ENCODE measurements around the gene SUSD6.

SUSD6 gene

GRCh38 chr14:69620981-69621380, 9.6 kb downstream of the SUSD6 start:
- H3K36me3 ChIP-seq (replicated peaks; ENCODE audit: insufficient read depth, low read length) = no peaks in the 10 kb centered on the region
- no peaks in the 10 kb centered on the region for H3K27me3 ChIP-seq (replicated peaks; ENCODE audit: insufficient read depth, low read length)
- peaks cover 27% of the 10 kb centered on the region for H3K4me1 ChIP-seq (ENCODE audit: low read length)
- no peak overlapping the region for H3K4me2 ChIP-seq (ENCODE audit: low read depth, low read length)
- TF ChIP-seq CTCF (IDR thresholded peaks at IDR 0.05; ENCODE audit: low read length) (no peak), EZH2phosphoT487 (IDR thresholded peaks at IDR 0.05; ENCODE audit: low read length) (no peak), EZH2 (optimal IDR thresholded peaks at IDR 0.05; ENCODE audit: low read depth, low read length) (no peak)
- H3K27ac ChIP-seq (ENCODE audit: low read length) = no peak overlapping the region
- peaks cover 12% of the 10 kb centered on the region; the same call in 1 of the 2 replicates for H3F3A ChIP-seq (ENCODE audit: insufficient read depth, low read length)
- no peak for DNase-seq
- no peak overlapping the region for H3K9ac ChIP-seq (ENCODE audit: low read length)
- no peak overlapping the region for H2AFZ ChIP-seq (ENCODE audit: low read length)
- no peaks in the 10 kb centered on the region for H4K20me1 ChIP-seq (ENCODE audit: insufficient read depth, low read length)
- H3K9me3 ChIP-seq (replicated peaks; ENCODE audit: insufficient read depth, low read length) = no peaks in the 10 kb centered on the region
- no peaks in the 10 kb centered on the region for H3K9me2 ChIP-seq (replicated peaks; ENCODE audit: insufficient read depth, low read length)
- peaks cover 100% of the 10 kb centered on the region for H3K79me2 ChIP-seq (ENCODE audit: low read length)
- no peak overlapping the region for H3K4me3 ChIP-seq (ENCODE audit: low read length)

DNA sequence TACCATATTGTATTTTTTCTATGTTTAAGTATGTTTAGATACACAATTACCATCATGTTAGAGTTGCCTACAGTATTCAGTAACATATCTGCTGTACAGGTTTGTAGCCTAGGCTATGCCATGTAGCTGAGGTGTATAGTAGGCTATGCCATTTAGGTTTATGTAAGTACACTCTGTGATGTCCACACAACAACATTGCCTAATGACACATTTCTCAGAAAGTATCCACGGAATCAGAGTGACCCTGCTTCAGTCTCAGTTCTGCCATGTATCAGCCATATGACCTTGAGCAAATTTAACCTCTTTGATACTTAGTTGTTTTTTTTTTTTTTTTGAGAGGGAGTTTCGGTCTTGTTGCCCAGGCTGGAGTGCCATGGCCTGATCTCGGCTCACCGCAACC, 12.7 kb downstream of the SUSD6 start:
- Histone ChIP-seq H3K79me2 (ENCODE audit: low read length) (peaks cover 99% of the 10 kb centered on the region), H3K9ac (ENCODE audit: low read length) (no peak overlapping the region), H3K4me3 (ENCODE audit: low read length) (no peak overlapping the region), H4K20me1 (ENCODE audit: insufficient read depth, low read length) (no peaks in the 10 kb centered on the region), H3K27ac (ENCODE audit: low read length) (no peak overlapping the region), H3K4me2 (ENCODE audit: low read depth, low read length) (no peak overlapping the region), H3F3A (ENCODE audit: insufficient read depth, low read length) (0 out of 2 replicates have a peak, but pooled peaks cover 2% of the 10 kb centered on the region), H3K4me1 (ENCODE audit: low read length) (peaks cover 8% of the 10 kb centered on the region), H3K9me2 (replicated peaks; ENCODE audit: insufficient read depth, low read length) (no peaks in the 10 kb centered on the region), H3K9me3 (replicated peaks; ENCODE audit: insufficient read depth, low read length) (no peaks in the 10 kb centered on the region), H3K36me3 (replicated peaks; ENCODE audit: insufficient read depth, low read length) (no peaks in the 10 kb centered on the region), H3K27me3 (replicated peaks; ENCODE audit: insufficient read depth, low read length) (no peaks in the 10 kb centered on the region), H2AFZ (ENCODE audit: low read length) (no peak overlapping the region)
- TF ChIP-seq EZH2 (optimal IDR thresholded peaks at IDR 0.05; ENCODE audit: low read depth, low read length) = no peak
- no peak for TF ChIP-seq CTCF (IDR thresholded peaks at IDR 0.05; ENCODE audit: low read length)
- no peak for TF ChIP-seq EZH2phosphoT487 (IDR thresholded peaks at IDR 0.05; ENCODE audit: low read length)
- no peak for DNase-seq

- Histone ChIP-seq H3K27ac (ENCODE audit: low read length) (peak overlapping the region; percentile 50; the same call in 1 of the 2 replicates), H3K79me2 (ENCODE audit: low read length) (peaks cover 99% of the 10 kb centered on the region), H3K9ac (ENCODE audit: low read length) (no peak overlapping the region; the same call in 1 of the 2 replicates), H4K20me1 (ENCODE audit: insufficient read depth, low read length) (no peaks in the 10 kb centered on the region), H2AFZ (ENCODE audit: low read length) (no peak overlapping the region), H3F3A (ENCODE audit: insufficient read depth, low read length) (0 out of 2 replicates have a peak, but pooled peaks cover 2% of the 10 kb centered on the region), H3K27me3 (replicated peaks; ENCODE audit: insufficient read depth, low read length) (no peaks in the 10 kb centered on the region), H3K4me1 (ENCODE audit: low read length) (peaks cover 19% of the 10 kb centered on the region), H3K4me3 (ENCODE audit: low read length) (no peak overlapping the region; the same call in 1 of the 2 replicates), H3K36me3 (replicated peaks; ENCODE audit: insufficient read depth, low read length) (no peaks in the 10 kb centered on the region), H3K4me2 (ENCODE audit: low read depth, low read length) (peak overlapping the region; percentile 54), H3K9me3 (replicated peaks; ENCODE audit: insufficient read depth, low read length) (no peaks in the 10 kb centered on the region), H3K9me2 (replicated peaks; ENCODE audit: insufficient read depth, low read length) (no peaks in the 10 kb centered on the region)
- DNase-seq = peak; percentile 52
- TF ChIP-seq EZH2phosphoT487 (IDR thresholded peaks at IDR 0.05; ENCODE audit: low read length) (no peak), CTCF (IDR thresholded peaks at IDR 0.05; ENCODE audit: low read length) (no peak), EZH2 (optimal IDR thresholded peaks at IDR 0.05; ENCODE audit: low read depth, low read length) (no peak)
Measured at GRCh38 chr14:69625299-69626131, 14.1 kb downstream of the SUSD6 start.

All from MM.1S (cell line).